WERI-Rb-1 (cell line): ENCODE results near the gene PIM3.

Source experiments
- DNase-seq: peaks from one replicate; pipeline ENCODE4 v3.0.0-alpha.2; 2020
- H3K27ac ChIP-seq: fragments of 250-450 bp; sonication (Bioruptor Pico); 2 replicates; pipeline ENCODE4 v1.5.1; 2020; ENCODE audit warnings: mild to moderate bottlenecking, moderate library complexity
- H3K27me3 ChIP-seq: fragments of 250-450 bp; sonication (Bioruptor Pico); 2 replicates; pipeline ENCODE4 v1.5.1; 2021; ENCODE audit warnings: mild to moderate bottlenecking, low read depth, moderate library complexity; ENCODE audit not compliant: insufficient read depth, severe bottlenecking
- H3K36me3 ChIP-seq: fragments of 250-450 bp; sonication (Bioruptor Pico); 2 replicates; pipeline ENCODE4 v1.5.1; 2020; ENCODE audit warnings: mild to moderate bottlenecking, moderate library complexity
- H3K4me3 ChIP-seq: 2 replicates; pipeline ENCODE4 v1.5.1; 2011; ENCODE audit warnings: low read depth, mild to moderate bottlenecking, control low read depth, low read length
- H3K9me3 ChIP-seq: fragments of 250-450 bp; sonication (Bioruptor Pico); 2 replicates; pipeline ENCODE4 v1.5.1; 2021; ENCODE audit warnings: mild to moderate bottlenecking, moderate library complexity; ENCODE audit not compliant: severe bottlenecking
- CTCF ChIP-seq: IDR thresholded peaks from 2 replicates; pipeline ENCODE4 v1.5.1; 2011; ENCODE audit warnings: low read depth, mild to moderate bottlenecking, control low read depth, inconsistent platforms, low read length

The PIM3 gene

GRCh38 chr22:49948116-49948957, 12.2 kb upstream of the PIM3 start:
- Histone ChIP-seq H3K27ac (0 out of 2 replicates have a peak overlapping the region, but pooled peaks have one; percentile 81), H3K9me3 (no peaks in the 10 kb centered on the region), H3K36me3 (no peaks in the 10 kb centered on the region), H3K27me3 (no peaks in the 10 kb centered on the region), H3K4me3 (no peak overlapping the region)
- no peak for TF ChIP-seq CTCF
- DNase-seq, result no peak

- TF ChIP-seq CTCF, result no peak
- H3K27ac ChIP-seq, result no peak overlapping the region
- H3K9me3 ChIP-seq, result no peaks in the 10 kb centered on the region
- no peak overlapping the region for H3K4me3 ChIP-seq
- no peaks in the 10 kb centered on the region for H3K36me3 ChIP-seq
- no peak for DNase-seq
- H3K27me3 ChIP-seq, result no peaks in the 10 kb centered on the region
Observed at GRCh38 chr22:49948958-49949913, 11.3 kb upstream of the PIM3 start.

- H3K27ac ChIP-seq, result no peak overlapping the region
- no peaks in the 10 kb centered on the region for H3K27me3 ChIP-seq
- TF ChIP-seq CTCF, result no peak
- no peaks in the 10 kb centered on the region for H3K36me3 ChIP-seq
- H3K9me3 ChIP-seq, result no peaks in the 10 kb centered on the region
- no peak for DNase-seq
- no peak overlapping the region for H3K4me3 ChIP-seq
Observed at GRCh38 chr22:49949914-49950292, 10.7 kb upstream of the PIM3 start.

GRCh38 chr22:49950396-49950994, 10.1 kb upstream of the PIM3 start:
- Histone ChIP-seq H3K27me3 (no peaks in the 10 kb centered on the region), H3K36me3 (no peaks in the 10 kb centered on the region), H3K27ac (no peak overlapping the region), H3K4me3 (no peak overlapping the region), H3K9me3 (no peaks in the 10 kb centered on the region)
- no peak for TF ChIP-seq CTCF
- no peak for DNase-seq

- Histone ChIP-seq H3K27me3 (no peaks in the 10 kb centered on the region), H3K36me3 (no peaks in the 10 kb centered on the region), H3K27ac (no peak overlapping the region), H3K9me3 (no peaks in the 10 kb centered on the region), H3K4me3 (no peak overlapping the region)
- no peak for DNase-seq
- no peak for TF ChIP-seq CTCF
Observed at GRCh38 chr22:49951000-49951677, 9.4 kb upstream of the PIM3 start.
